D341Med (cell line): ENCODE measurements around the gene IL6R.

ENCODE experiments used
- DNase-seq: peaks from one replicate; pipeline ENCODE4 v3.0.0; 2012; ENCODE audit warnings: low spot score

IL6R gene

GRCh38 chr1:154517661-154518060 lies 112.5 kb downstream of the IL6R start:
- no peak for DNase-seq
